ENCODE data around the gene FCAMR.
A peak's percentile ranks its signal among the peaks of the same experiment; 100 is the strongest.

FCAMR gene

DNA sequence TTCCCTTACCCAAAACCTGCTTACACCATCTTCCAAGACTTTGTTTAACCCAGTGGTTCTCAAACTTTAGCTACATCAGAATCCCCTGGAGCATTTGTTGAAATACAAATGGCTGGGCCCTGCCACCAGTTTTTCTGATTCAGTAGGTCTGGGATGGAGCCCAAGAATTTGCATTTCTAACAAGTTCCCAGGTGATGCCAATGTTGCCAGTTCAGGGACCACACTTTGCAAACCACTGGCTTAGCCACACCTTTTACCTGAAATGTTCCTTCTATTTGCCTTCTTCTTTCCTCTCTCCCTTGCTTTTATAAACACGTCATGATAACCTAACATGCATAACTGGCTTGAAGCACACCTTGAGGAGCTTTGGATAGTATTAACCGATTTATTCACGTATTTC, 16.1 kb upstream of the FCAMR start:
- TF ChIP-seq, protein P1, sequence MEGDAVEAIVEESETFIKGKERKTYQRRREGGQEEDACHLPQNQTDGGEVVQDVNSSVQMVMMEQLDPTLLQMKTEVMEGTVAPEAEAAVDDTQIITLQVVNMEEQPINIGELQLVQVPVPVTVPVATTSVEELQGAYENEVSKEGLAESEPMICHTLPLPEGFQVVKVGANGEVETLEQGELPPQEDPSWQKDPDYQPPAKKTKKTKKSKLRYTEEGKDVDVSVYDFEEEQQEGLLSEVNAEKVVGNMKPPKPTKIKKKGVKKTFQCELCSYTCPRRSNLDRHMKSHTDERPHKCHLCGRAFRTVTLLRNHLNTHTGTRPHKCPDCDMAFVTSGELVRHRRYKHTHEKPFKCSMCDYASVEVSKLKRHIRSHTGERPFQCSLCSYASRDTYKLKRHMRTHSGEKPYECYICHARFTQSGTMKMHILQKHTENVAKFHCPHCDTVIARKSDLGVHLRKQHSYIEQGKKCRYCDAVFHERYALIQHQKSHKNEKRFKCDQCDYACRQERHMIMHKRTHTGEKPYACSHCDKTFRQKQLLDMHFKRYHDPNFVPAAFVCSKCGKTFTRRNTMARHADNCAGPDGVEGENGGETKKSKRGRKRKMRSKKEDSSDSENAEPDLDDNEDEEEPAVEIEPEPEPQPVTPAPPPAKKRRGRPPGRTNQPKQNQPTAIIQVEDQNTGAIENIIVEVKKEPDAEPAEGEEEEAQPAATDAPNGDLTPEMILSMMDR (IDR thresholded peaks at IDR 0.05; ENCODE audit: low read depth, low read length, poor library complexity, severe bottlenecking), result no peak
- TF ChIP-seq EZH2phosphoT487 (IDR thresholded peaks at IDR 0.05; ENCODE audit: borderline replicate concordance, low read length), result no peak
- no peak overlapping the region for H3K27ac ChIP-seq (ENCODE audit: low read depth, low read length)
- no peaks in the 10 kb centered on the region for H3K79me2 ChIP-seq (ENCODE audit: control insufficient read depth, low read length)
- H3K4me3 ChIP-seq (ENCODE audit: low read length), result no peak overlapping the region
- no peaks in the 10 kb centered on the region for H3K4me1 ChIP-seq (ENCODE audit: control insufficient read depth, low read length)
- H3K9me3 ChIP-seq (ENCODE audit: control insufficient read depth, insufficient read depth, low read length), result no peaks in the 10 kb centered on the region
- H4K20me1 ChIP-seq (ENCODE audit: control insufficient read depth, insufficient read depth, low read depth, low read length), result no peaks in the 10 kb centered on the region
- H3K4me2 ChIP-seq (ENCODE audit: low read length), result no peak overlapping the region
- H3K36me3 ChIP-seq (ENCODE audit: control insufficient read depth, low read length), result no peaks in the 10 kb centered on the region
- no peaks in the 10 kb centered on the region for H3F3A ChIP-seq (ENCODE audit: control insufficient read depth, insufficient read depth)
- H3K27me3 ChIP-seq (ENCODE audit: control insufficient read depth, low read length), result peaks cover 22% of the 10 kb centered on the region
- H3K9me2 ChIP-seq (replicated peaks; ENCODE audit: control insufficient read depth, low read length), result no peaks in the 10 kb centered on the region

- Histone ChIP-seq H3K4me3 (ENCODE audit: low read length) (no peak overlapping the region), H3K27ac (ENCODE audit: low read depth, low read length) (no peak overlapping the region), H3K4me1 (ENCODE audit: control insufficient read depth, low read length) (no peaks in the 10 kb centered on the region), H3K4me2 (ENCODE audit: low read length) (no peak overlapping the region), H3K9me3 (ENCODE audit: control insufficient read depth, insufficient read depth, low read length) (no peaks in the 10 kb centered on the region), H3K27me3 (ENCODE audit: control insufficient read depth, low read length) (peaks cover 25% of the 10 kb centered on the region), H3K9me2 (replicated peaks; ENCODE audit: control insufficient read depth, low read length) (no peaks in the 10 kb centered on the region), H3K36me3 (ENCODE audit: control insufficient read depth, low read length) (no peaks in the 10 kb centered on the region), H3K79me2 (ENCODE audit: control insufficient read depth, low read length) (no peaks in the 10 kb centered on the region), H3F3A (ENCODE audit: control insufficient read depth, insufficient read depth) (no peaks in the 10 kb centered on the region), H4K20me1 (ENCODE audit: control insufficient read depth, insufficient read depth, low read depth, low read length) (no peaks in the 10 kb centered on the region)
- TF ChIP-seq EZH2phosphoT487 (IDR thresholded peaks at IDR 0.05; ENCODE audit: borderline replicate concordance, low read length), result no peak
- TF ChIP-seq, protein P1 (IDR thresholded peaks at IDR 0.05; ENCODE audit: low read depth, low read length, poor library complexity, severe bottlenecking), result no peak
These were observed 15.0 kb upstream of the FCAMR start for GRCh38 chr1:206985162-206985749.

DNA sequence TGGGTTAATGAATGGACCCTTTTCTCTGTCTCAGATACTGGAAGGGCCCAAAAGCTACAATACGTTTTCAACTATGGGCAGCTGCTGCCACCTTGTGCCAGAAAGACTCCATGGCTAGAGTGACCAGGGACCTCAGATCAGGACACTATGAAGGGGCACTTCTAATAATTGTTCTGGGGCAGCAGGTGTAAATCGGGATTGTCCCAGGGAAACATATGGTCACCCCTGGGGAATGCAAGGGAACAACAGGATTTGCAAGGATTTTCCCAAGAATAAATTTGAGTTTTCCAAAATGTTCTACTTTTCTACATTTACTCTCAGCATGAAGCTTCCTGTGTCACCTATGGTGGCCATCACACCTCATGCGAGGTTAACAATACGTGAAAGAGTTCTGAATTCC, 12.0 kb upstream of the FCAMR start:
- H3K4me3 ChIP-seq (ENCODE audit: low read length), result no peak overlapping the region
- no peaks in the 10 kb centered on the region for H3K9me3 ChIP-seq (ENCODE audit: control insufficient read depth, insufficient read depth, low read length)
- H3K9me2 ChIP-seq (replicated peaks; ENCODE audit: control insufficient read depth, low read length), result no peaks in the 10 kb centered on the region
- no peak for TF ChIP-seq EZH2phosphoT487 (IDR thresholded peaks at IDR 0.05; ENCODE audit: borderline replicate concordance, low read length)
- TF ChIP-seq, protein P1 (IDR thresholded peaks at IDR 0.05; ENCODE audit: low read depth, low read length, poor library complexity, severe bottlenecking), result peak; percentile 65
- no peaks in the 10 kb centered on the region for H3K79me2 ChIP-seq (ENCODE audit: control insufficient read depth, low read length)
- no peaks in the 10 kb centered on the region for H4K20me1 ChIP-seq (ENCODE audit: control insufficient read depth, insufficient read depth, low read depth, low read length)
- no peaks in the 10 kb centered on the region for H3F3A ChIP-seq (ENCODE audit: control insufficient read depth, insufficient read depth)
- no peaks in the 10 kb centered on the region for H3K4me1 ChIP-seq (ENCODE audit: control insufficient read depth, low read length)
- peaks cover 20% of the 10 kb centered on the region for H3K27me3 ChIP-seq (ENCODE audit: control insufficient read depth, low read length)
- no peaks in the 10 kb centered on the region for H3K36me3 ChIP-seq (ENCODE audit: control insufficient read depth, low read length)
- H3K27ac ChIP-seq (ENCODE audit: low read depth, low read length), result no peak overlapping the region
- no peak overlapping the region for H3K4me2 ChIP-seq (ENCODE audit: low read length)
